Testis (tissue), 3 donors: ENCODE measurements around the gene NAGPA. TPM values are rescaled to one million over a fixed set of nuclear protein-coding genes. Genes with fewer than 3 reads are reported as not detected.

Source experiments
- DNase-seq: peaks from one replicate; pipeline ENCODE4 v3.0.0-alpha.2; 2019
- H3K27ac ChIP-seq, 2 donors: fragments of 200-600 bp; sonication (generic); one replicate each; pipeline ENCODE4 v1.5.1; 2019
- H3K27me3 ChIP-seq: fragments of 200-600 bp; sonication (generic); one replicate; pipeline ENCODE4 v1.5.1; 2019
- H3K36me3 ChIP-seq: fragments of 200-600 bp; sonication (generic); one replicate; pipeline ENCODE4 v1.5.1; 2017; ENCODE audit warnings: low read depth; ENCODE audit errors: missing control alignments
- H3K4me1 ChIP-seq: fragments of 200-600 bp; sonication (generic); one replicate; pipeline ENCODE4 v1.5.1; 2019
- H3K4me3 ChIP-seq, 2 donors: fragments of 200-600 bp; sonication (generic); one replicate each; pipeline ENCODE4 v1.5.1; 2017 to 2019
- H3K9me3 ChIP-seq: fragments of 200-600 bp; sonication (generic); one replicate; pipeline ENCODE4 v1.5.1; 2017
- CTCF ChIP-seq, 3 experiments: fragments of 450-650 bp in 2 of 3; fragments of 200-600 bp in 1 of 3; sonication (generic) in 1 of 3; IDR thresholded peaks; one replicate each; pipeline ENCODE4 v1.5.1; 2016 to 2019; ENCODE audit warnings: antibody characterized with exemption in 3 of 3, mild to moderate bottlenecking in 2 of 3, moderate library complexity in 1 of 3
- POLR2A ChIP-seq: fragments of 450-650 bp; IDR thresholded peaks from one replicate; pipeline ENCODE4 v1.6.1; 2017; ENCODE audit warnings: antibody characterized with exemption, mild to moderate bottlenecking, moderate library complexity
- WGBS, 2 donors: methylation state at CpG; one replicate each; pipeline ENCODE4 v1.1.5; 2018; 5-methylcytosine and 5-hydroxymethylcytosine counted together
- intact Hi-C: fragments of 100-400 bp; cut with DNase I; formaldehyde crosslinking; loops from one replicate; pipeline ENCODE4 v1.15.1; 2023; ENCODE audit warnings: low total_unique reads
- polyA plus RNA-seq: library from polyadenylated mRNA; stranded (reverse); fragments of 350-450 nt; fragmentation: Illumina TruSeq; extraction: RNeasy Lipid Tissue Mini Kit (QIAGEN cat#74804); gene quantifications from one replicate; pipeline ENCODE4 v1.2.3, GENCODE V29; 2014; ENCODE audit warnings: low read depth, low replicate concordance; ENCODE audit not compliant: insufficient read depth
- total RNA-seq, 2 donors: library from RNA; depleted of rRNA; stranded (reverse); fragments of >200 nt; gene quantifications; one replicate each; pipeline ENCODE4 v1.2.3, GENCODE V29; 2016

Gene NAGPA
- total and polyA plus RNA-seq, 3 donors from 2014 or later: 11.4 to 39.0 (median 38.7) TPM

- H3K27ac ChIP-seq: no peak overlapping the region
- H3K4me3 ChIP-seq: no peak overlapping the region
- 77 to 81% methylated on average over 22 of the region's 22 CpGs for WGBS, 2 donors
- H3K36me3 ChIP-seq: no peaks in the 10 kb centered on the region
- H3K9me3 ChIP-seq: no peaks in the 10 kb centered on the region
- intact Hi-C loops: no loop called here
- H3K4me1 ChIP-seq: peaks cover 14% of the 10 kb centered on the region
- no peak for DNase-seq
- H3K27me3 ChIP-seq: no peaks in the 10 kb centered on the region
- TF ChIP-seq CTCF (IDR thresholded peaks at IDR 0.05) (no peak), POLR2A (no peak)
These were observed 27.2 kb downstream of the NAGPA start for GRCh38 chr16:5006348-5007193.

- Histone ChIP-seq H3K4me1 (peaks cover 14% of the 10 kb centered on the region), H3K9me3 (no peaks in the 10 kb centered on the region), H3K36me3 (no peaks in the 10 kb centered on the region), H3K4me3 (no peak overlapping the region), H3K27ac (no peak overlapping the region), H3K27me3 (no peaks in the 10 kb centered on the region)
- DNase-seq: no peak
- TF ChIP-seq CTCF (IDR thresholded peaks at IDR 0.05): no peak
- no peak for TF ChIP-seq POLR2A
- intact Hi-C loops: no loop called here
- 83% methylated on average over 4 of the region's 4 CpGs for WGBS, 2 donors
These were observed 27.8 kb downstream of the NAGPA start for GRCh38 chr16:5005916-5006315.

GRCh38 chr16:5004311-5004710 lies 29.4 kb downstream of the NAGPA start:
- H3K4me3 ChIP-seq: no peak overlapping the region
- TF ChIP-seq POLR2A (no peak), CTCF (IDR thresholded peaks at IDR 0.05) (no peak)
- WGBS, 2 donors: 64 to 75% methylated on average over 4 to 5 of the region's 5 CpGs
- H3K27ac ChIP-seq: no peak overlapping the region
- DNase-seq: no peak
- H3K27me3 ChIP-seq: no peaks in the 10 kb centered on the region
- no peaks in the 10 kb centered on the region for H3K9me3 ChIP-seq
- H3K36me3 ChIP-seq: no peaks in the 10 kb centered on the region
- intact Hi-C loops: no loop called here
- H3K4me1 ChIP-seq: peaks cover 14% of the 10 kb centered on the region

GRCh38 chr16:5003828-5004227 lies 29.9 kb downstream of the NAGPA start:
- peaks cover 14% of the 10 kb centered on the region for H3K4me1 ChIP-seq
- H3K27ac ChIP-seq: no peak overlapping the region
- H3K9me3 ChIP-seq: no peaks in the 10 kb centered on the region
- no peak for DNase-seq
- H3K36me3 ChIP-seq: no peaks in the 10 kb centered on the region
- TF ChIP-seq POLR2A: no peak
- no peak for TF ChIP-seq CTCF (IDR thresholded peaks at IDR 0.05)
- no peaks in the 10 kb centered on the region for H3K27me3 ChIP-seq
- intact Hi-C loops: no loop called here
- 81 to 86% methylated on average over 10 of the region's 10 CpGs for WGBS, 2 donors
- no peak overlapping the region for H3K4me3 ChIP-seq

GRCh38 chr16:5003211-5003610 lies 30.5 kb downstream of the NAGPA start:
- Histone ChIP-seq H3K4me1 (peaks cover 14% of the 10 kb centered on the region), H3K27ac (no peak overlapping the region), H3K36me3 (no peaks in the 10 kb centered on the region), H3K4me3 (no peak overlapping the region), H3K9me3 (no peaks in the 10 kb centered on the region), H3K27me3 (no peaks in the 10 kb centered on the region)
- intact Hi-C loops: no loop called here
- 54 to 85% methylated on average over 4 to 12 of the region's 12 CpGs for WGBS, 2 donors
- no peak for TF ChIP-seq POLR2A
- TF ChIP-seq CTCF (IDR thresholded peaks at IDR 0.05): no peak
- DNase-seq: no peak
